HepG2 (cell line): Measurements from ENCODE around the gene IL17RC. TPM values are rescaled to one million over a fixed set of nuclear protein-coding genes. Genes with fewer than 3 reads are reported as not detected.

ENCODE experiments used
- EED ChIP-seq: sonication (generic); formaldehyde crosslinking; IDR thresholded peaks from 2 replicates; pipeline ENCODE4 v1.5.0; 2020; ENCODE audit warnings: mild to moderate bottlenecking, missing genetic modification reagents
- GMEB1 ChIP-seq: sonication (generic); formaldehyde crosslinking; IDR thresholded peaks from 2 replicates; pipeline ENCODE4 v1.5.1; 2020; ENCODE audit warnings: missing genetic modification reagents, mild to moderate bottlenecking, borderline replicate concordance
- HNF1B ChIP-seq: sonication (generic); formaldehyde crosslinking; IDR thresholded peaks from 2 replicates; pipeline ENCODE4 v1.5.1; 2020; ENCODE audit warnings: mild to moderate bottlenecking, moderate library complexity, missing genetic modification reagents
- KIAA2018 ChIP-seq: sonication (generic); formaldehyde crosslinking; IDR thresholded peaks from 2 replicates; pipeline ENCODE4 v1.5.0; 2020; ENCODE audit warnings: mild to moderate bottlenecking, missing genetic modification reagents, borderline replicate concordance
- MLLT10 ChIP-seq: sonication (generic); formaldehyde crosslinking; IDR thresholded peaks from 2 replicates; pipeline ENCODE4 v1.4.0; 2020; ENCODE audit warnings: missing genetic modification reagents
- MTA3 ChIP-seq: sonication (generic); formaldehyde crosslinking; IDR thresholded peaks from 2 replicates; pipeline ENCODE4 v1.4.0; 2020; ENCODE audit warnings: missing genetic modification reagents
- PHF21A ChIP-seq: sonication (generic); formaldehyde crosslinking; IDR thresholded peaks from 2 replicates; pipeline ENCODE4 v1.5.0; 2020; ENCODE audit warnings: mild to moderate bottlenecking, missing genetic modification reagents
- SIN3B ChIP-seq: fragments of 150-350 bp; IDR thresholded peaks from 2 replicates; pipeline ENCODE4 v1.6.1; 2014; ENCODE audit warnings: low read length
- TFAP4 ChIP-seq: sonication (generic); IDR thresholded peaks from 2 replicates; pipeline ENCODE4 v1.6.1; 2016; ENCODE audit warnings: low read depth, borderline replicate concordance
- ZFAT ChIP-seq: sonication (generic); formaldehyde crosslinking; conservative IDR thresholded peaks from 2 replicates; pipeline ENCODE4 v1.8.1; 2023; ENCODE audit warnings: missing genetic modification reagents, inconsistent platforms
- ZNF580 ChIP-seq: IDR thresholded peaks from 2 replicates; pipeline ENCODE4 v1.6.1; 2016; ENCODE audit warnings: low read depth, borderline replicate concordance
- ZNF776 ChIP-seq: sonication (generic); formaldehyde crosslinking; IDR thresholded peaks from 2 replicates; pipeline ENCODE4 v1.4.0; 2020; ENCODE audit warnings: mild to moderate bottlenecking, missing genetic modification reagents
- ZNF850 ChIP-seq: sonication (generic); formaldehyde crosslinking; conservative IDR thresholded peaks from 2 replicates; pipeline ENCODE4 v1.9.0; 2021; ENCODE audit warnings: mild to moderate bottlenecking, missing genetic modification reagents
- polyA plus RNA-seq, 8 experiments: library from polyadenylated mRNA; depleted of rRNA in 3 of 8; stranded (reverse) in 7 of 8; unstranded in 1 of 8; fragments of >200 nt; fragmentation: Illumina TruSeq in 4 of 8; extraction: Trizol in 4 of 8; gene quantifications; 2 replicates each; pipeline versions ENCODE4 v1.2.1 to v1.2.3, GENCODE V29; 2011 to 2016; ENCODE audit warnings: low read depth in 4 of 8, missing spikeins in 1 of 8, mixed read lengths in 1 of 8; ENCODE audit not compliant: insufficient read depth in 1 of 8
- total RNA-seq, 5 experiments: library from RNA; depleted of rRNA; stranded (reverse); fragments of >200 nt; fragmentation: Illumina TruSeq; extraction: Trizol; gene quantifications; 2 replicates each; pipeline ENCODE4 v1.2.3, GENCODE V29; 2016; ENCODE audit warnings: low read depth in 1 of 5

IL17RC gene
- total and polyA plus RNA-seq, 2 of the 13 experiments (the other 11 are each of a cell fraction or from before 2014, with no cell fraction given) = 20.7 to 24.0 TPM

- TF ChIP-seq ZFAT = 0 out of 2 replicates have a peak, but pooled peaks have one; percentile 14
- TF ChIP-seq MLLT10 (CRISPR knock-in tag) = no peak
- no peak; the same call in 1 of the 2 replicates for TF ChIP-seq ZNF580
- TF ChIP-seq HNF1B (CRISPR knock-in tag) = peak; percentile 68
- TF ChIP-seq ZNF850 (CRISPR knock-in tag) = no peak
- 0 out of 2 replicates have a peak, but pooled peaks have one; percentile 22 for TF ChIP-seq PHF21A
- TF ChIP-seq ZNF776 (CRISPR knock-in tag) = peak; percentile 75; the same call in 1 of the 2 replicates
- no peak for TF ChIP-seq MTA3 (CRISPR knock-in tag)
- TF ChIP-seq TFAP4 = peak; percentile 52; the same call in 1 of the 2 replicates
- no peak; the same call in 1 of the 2 replicates for TF ChIP-seq EED (CRISPR knock-in tag)
- TF ChIP-seq GMEB1 (CRISPR knock-in tag) = no peak
- TF ChIP-seq KIAA2018 (CRISPR knock-in tag) = no peak
- TF ChIP-seq SIN3B = no peak
These were observed 1.4 kb upstream of the IL17RC start (continued) for GRCh38 chr3:9915254-9916141.
